Kasumi-1 (cell line): ENCODE data around the gene ZNF786.
"Not testable (repeated sequence)": the region's sequence is repeated elsewhere in the genome, so short reads cannot be mapped to it uniquely, and the experiment has no call there.

Experiments
- DNase-seq, 2 experiments: peaks; one replicate each; lab custom pipeline; 2025; lab: John Stamatoyannopoulos, UW

ZNF786 gene

DNA sequence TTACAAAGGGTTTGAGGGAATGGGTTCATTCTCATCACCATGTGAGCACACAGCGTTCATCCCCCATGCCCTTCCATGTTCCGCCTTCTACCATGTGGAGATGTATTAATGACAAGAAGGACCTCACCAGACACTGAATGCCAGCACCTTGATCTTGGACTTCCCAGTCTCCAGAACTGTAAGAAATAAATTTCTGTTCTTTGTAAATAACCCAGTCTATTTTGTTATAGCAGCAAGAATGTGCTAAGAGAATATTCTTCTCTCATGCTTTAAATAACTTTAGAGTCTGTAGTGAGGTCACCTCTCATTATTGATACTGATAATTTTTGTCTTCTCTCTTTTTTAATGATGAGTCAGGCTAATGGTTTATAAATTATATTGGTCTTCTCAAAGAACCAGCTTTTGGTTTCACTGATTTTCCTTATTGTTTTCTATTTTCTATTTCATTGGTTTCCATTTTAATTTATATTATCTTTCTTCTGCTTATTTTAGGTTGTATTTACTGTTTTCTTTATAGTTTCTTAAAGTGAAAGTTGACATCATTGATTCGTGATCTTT lies 59.1 kb downstream of the ZNF786 start:
- DNase-seq, result no peak

DNA sequence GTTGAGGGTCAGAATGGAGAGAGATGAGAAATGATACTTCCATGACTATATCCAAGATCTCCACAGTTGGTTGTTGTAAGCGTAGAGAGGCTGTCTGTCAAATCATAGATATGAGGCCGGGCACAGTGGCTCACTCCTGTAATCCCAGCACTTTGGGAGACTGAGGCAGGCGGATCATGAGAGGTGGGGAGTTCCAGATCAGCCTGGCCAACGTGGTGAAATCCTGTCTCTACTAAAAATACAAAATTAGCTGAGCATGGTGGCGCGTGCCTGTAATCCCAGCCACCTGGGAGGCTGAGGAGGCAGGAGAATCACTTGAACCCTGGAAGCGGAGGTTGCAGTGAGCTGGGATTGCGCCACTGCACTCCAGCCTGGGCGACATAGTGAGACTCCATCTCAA lies 60.1 kb downstream of the ZNF786 start:
- DNase-seq, result not testable (repeated sequence)

GRCh38 chr7:149028346-149029109 lies 62.0 kb downstream of the ZNF786 start, which contains the start of gene PDIA4:
Gene PDIA4, minus strand, starts transcription at chr7:149028505. Its CDS starts 97 bp downstream, at chr7:149028408.
- DNase-seq, result peak; percentile 98

DNA sequence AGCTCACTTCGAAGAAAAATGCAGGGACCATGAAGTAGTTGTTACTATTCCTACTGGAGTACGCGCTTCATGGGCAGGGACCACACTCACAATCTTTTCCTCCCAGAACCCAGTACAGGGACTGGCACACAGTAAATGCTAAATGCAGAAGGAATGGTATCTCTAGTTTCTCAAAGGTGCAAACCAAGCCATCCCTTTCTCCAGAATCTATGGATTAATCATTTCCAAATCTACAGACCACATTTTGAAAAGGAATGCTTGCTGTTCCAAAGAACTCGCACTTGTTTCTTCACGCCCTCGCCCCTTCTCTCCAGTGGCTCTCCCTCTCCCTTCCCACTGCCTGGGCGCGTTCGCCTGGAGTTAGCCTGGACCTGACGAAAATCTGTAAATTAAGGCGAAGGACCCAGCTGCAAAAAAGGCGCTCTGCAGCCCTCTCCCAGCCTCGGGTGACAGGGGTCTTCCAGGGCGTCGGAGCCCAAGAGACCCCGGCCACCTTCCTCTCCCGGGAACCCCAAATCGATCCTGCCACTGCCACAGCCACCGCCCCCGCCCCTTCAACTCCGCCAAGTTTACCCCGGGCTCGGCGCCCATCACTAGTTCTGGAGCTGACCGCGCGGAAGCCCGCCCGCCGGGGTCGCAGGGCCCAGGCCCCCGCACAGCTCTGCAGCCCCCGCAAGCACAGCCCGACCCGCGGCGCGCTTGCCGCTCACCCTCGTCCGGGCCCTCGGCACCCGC lies 62.7 kb downstream of the ZNF786 start:
- peak; percentile 11 to 22 for DNase-seq

DNA sequence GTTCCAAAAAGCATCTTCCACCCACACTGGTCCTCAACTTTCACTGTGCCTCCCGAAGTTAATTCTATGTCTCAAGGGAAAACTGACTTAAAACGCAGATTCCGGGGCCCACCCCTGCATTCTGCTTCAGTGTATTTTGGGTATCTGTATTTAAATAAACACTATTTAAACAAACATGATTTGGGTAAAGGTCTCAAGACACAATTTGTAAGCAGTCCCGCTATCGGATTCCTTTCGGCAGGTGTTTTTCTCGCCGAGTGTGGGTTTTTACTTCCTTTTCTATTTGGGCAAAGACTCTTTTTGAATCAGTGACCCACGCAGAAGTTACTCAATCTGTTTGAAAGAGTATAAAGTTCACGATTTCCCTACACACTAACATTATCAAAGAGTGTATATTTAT lies 63.5 kb downstream of the ZNF786 start:
- DNase-seq, result no peak

DNA sequence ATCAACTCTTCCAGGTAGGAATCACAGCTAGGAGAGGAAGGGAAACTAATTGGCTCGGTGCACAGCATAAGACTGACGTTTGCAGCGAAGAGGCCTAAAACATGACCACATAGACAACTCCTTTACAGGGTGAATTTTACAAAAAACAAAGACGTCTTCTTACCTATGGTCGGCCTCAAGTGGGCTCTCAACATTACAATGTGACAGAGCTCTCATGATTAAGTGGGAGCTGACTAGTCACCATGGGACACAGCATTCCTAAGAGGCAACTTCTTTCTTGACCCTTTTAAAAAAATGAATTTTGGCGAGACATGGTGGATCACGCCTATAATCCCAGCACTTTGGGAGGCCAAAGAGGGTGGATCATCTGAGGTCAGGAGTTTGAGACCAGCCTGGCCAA lies 66.9 kb downstream of the ZNF786 start:
- no peak for DNase-seq

GRCh38 chr7:149022756-149023360 lies 67.7 kb downstream of the ZNF786 start:
- no peak for DNase-seq

GRCh38 chr7:149021725-149022062 lies 68.8 kb downstream of the ZNF786 start:
- DNase-seq, result no peak

DNA sequence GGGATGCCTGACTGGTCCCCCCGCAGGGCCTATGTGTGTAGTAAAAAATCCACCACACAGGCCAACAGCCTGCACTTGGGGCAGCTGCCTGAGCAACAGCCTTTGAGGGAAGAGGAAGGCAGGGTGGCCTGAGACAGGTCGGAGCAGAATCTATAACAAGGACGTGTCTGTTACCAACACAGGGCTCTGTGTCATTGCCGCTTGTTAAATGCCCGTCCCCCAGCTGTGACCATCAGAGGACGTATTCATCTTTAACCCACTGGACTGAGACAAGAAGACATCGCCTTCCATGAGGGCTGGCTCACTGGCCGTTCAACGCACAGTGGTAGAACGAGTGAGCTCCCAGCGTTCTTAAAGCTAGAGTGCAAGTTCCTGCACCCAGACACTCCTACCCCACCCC lies 70.0 kb downstream of the ZNF786 start:
- no peak for DNase-seq
